Measurements from ENCODE around the gene SERBP1. TPM values are rescaled to one million over a fixed set of nuclear protein-coding genes. Genes with fewer than 3 reads are reported as not detected.

Gene SERBP1
- total RNA-seq, 4 donors from 2014 or later, result 282 to 394 (median 357) TPM

GRCh38 chr1:67377253-67377652 lies 52.9 kb downstream of the SERBP1 start:
- Histone ChIP-seq H3K9me3 (no peaks in the 10 kb centered on the region), H3K4me3 (no peak overlapping the region), H3K27me3 (no peaks in the 10 kb centered on the region), H3K4me1 (peaks cover 0 to 37% (median 4%) of the 10 kb centered on the region in 3 donors), H3K27ac (no peak overlapping the region), H3K36me3 (no peaks in the 10 kb centered on the region)
- intact Hi-C loops (cut with DNase I), result no loop called here
- 91 to 100% methylated on average over 1 of the region's 1 CpG for WGBS, 2 donors
- no peak for DNase-seq
- TF ChIP-seq CTCF (IDR thresholded peaks at IDR 0.05) (no peak), POLR2A (IDR thresholded peaks at IDR 0.05) (no peak)

GRCh38 chr1:67376381-67376780 lies 53.8 kb downstream of the SERBP1 start:
- Histone ChIP-seq H3K4me1 (peaks cover 0 to 37% (median 4%) of the 10 kb centered on the region in 3 donors), H3K9me3 (no peaks in the 10 kb centered on the region), H3K27ac (no peak overlapping the region), H3K27me3 (no peaks in the 10 kb centered on the region), H3K36me3 (no peaks in the 10 kb centered on the region), H3K4me3 (no peak overlapping the region)
- TF ChIP-seq POLR2A (IDR thresholded peaks at IDR 0.05) (no peak), CTCF (IDR thresholded peaks at IDR 0.05) (no peak)
- intact Hi-C loops (cut with DNase I), result no loop called here
- no peak for DNase-seq
- 23 to 24% methylated on average over 3 of the region's 3 CpGs for WGBS, 2 donors

GRCh38 chr1:67372898-67373297 lies 57.3 kb downstream of the SERBP1 start:
- intact Hi-C loops (cut with DNase I), result no loop called here
- H3K27me3 ChIP-seq, result no peaks in the 10 kb centered on the region
- peaks cover 0 to 27% (median 4%) of the 10 kb centered on the region in 3 donors for H3K4me1 ChIP-seq
- H3K9me3 ChIP-seq, result no peaks in the 10 kb centered on the region
- H3K36me3 ChIP-seq, result no peaks in the 10 kb centered on the region
- H3K4me3 ChIP-seq, result no peak overlapping the region
- H3K27ac ChIP-seq, result no peak overlapping the region
- TF ChIP-seq POLR2A (IDR thresholded peaks at IDR 0.05) (no peak), CTCF (IDR thresholded peaks at IDR 0.05) (no peak)
- no peak for DNase-seq

- TF ChIP-seq POLR2A (IDR thresholded peaks at IDR 0.05), result no peak
- no peak for TF ChIP-seq CTCF (IDR thresholded peaks at IDR 0.05)
- no peaks in the 10 kb centered on the region for H3K9me3 ChIP-seq
- H3K4me1 ChIP-seq, result peaks cover 0 to 27% (median 4%) of the 10 kb centered on the region in 3 donors
- 27 to 46% methylated on average over 3 of the region's 3 CpGs for WGBS, 2 donors
- H3K36me3 ChIP-seq, result no peaks in the 10 kb centered on the region
- no peak for DNase-seq
- H3K27ac ChIP-seq, result no peak overlapping the region
- no peaks in the 10 kb centered on the region for H3K27me3 ChIP-seq
- H3K4me3 ChIP-seq, result no peak overlapping the region
- intact Hi-C loops (cut with DNase I), result no loop called here
Measured at GRCh38 chr1:67372136-67372535, 58.1 kb downstream of the SERBP1 start.

GRCh38 chr1:67371681-67372080 lies 58.5 kb downstream of the SERBP1 start:
- Histone ChIP-seq H3K27me3 (no peaks in the 10 kb centered on the region), H3K4me3 (no peak overlapping the region), H3K4me1 (peaks cover 0 to 27% (median 4%) of the 10 kb centered on the region in 3 donors), H3K36me3 (no peaks in the 10 kb centered on the region), H3K27ac (no peak overlapping the region), H3K9me3 (no peaks in the 10 kb centered on the region)
- DNase-seq, result no peak
- 77 to 78% methylated on average over 5 of the region's 5 CpGs for WGBS, 2 donors
- TF ChIP-seq POLR2A (IDR thresholded peaks at IDR 0.05), result no peak
- no peak for TF ChIP-seq CTCF (IDR thresholded peaks at IDR 0.05)
- intact Hi-C loops (cut with DNase I), result no loop called here
